Tibial nerve (tissue), 4 donors: Measurements from ENCODE around the gene FRAS1. TPM values are rescaled to one million over a fixed set of nuclear protein-coding genes. Genes with fewer than 3 reads are reported as not detected.
A peak's percentile ranks its signal among the peaks of the same experiment; 100 is the strongest.

Experiments used
- DNase-seq, 2 donors: peaks; one replicate each; pipeline ENCODE4 v3.0.0-alpha.2; 2019; ENCODE audit warnings: low spot score in 2 of 2
- H3K27ac ChIP-seq, 4 donors: fragments of 200-600 bp; sonication (generic) in 3 of 4; one replicate each; pipeline ENCODE4 v1.5.1; 2017 to 2019; ENCODE audit warnings: mild to moderate bottlenecking in 1 of 4
- H3K27me3 ChIP-seq, 2 donors: fragments of 200-600 bp; sonication (generic) in 1 of 2; one replicate each; pipeline versions ENCODE4 v1.5.1 to v1.6.0; 2017 to 2019
- H3K36me3 ChIP-seq, 3 donors: fragments of 200-600 bp; sonication (generic); one replicate each; pipeline ENCODE4 v1.5.1; 2018 to 2019
- H3K4me1 ChIP-seq, 4 donors: fragments of 200-600 bp; sonication (generic) in 3 of 4; one replicate each; pipeline ENCODE4 v1.5.1; 2017 to 2019
- H3K4me3 ChIP-seq, 4 donors: fragments of 200-600 bp; sonication (generic) in 3 of 4; one replicate each; pipeline ENCODE4 v1.5.1; 2017 to 2019; ENCODE audit warnings: mild to moderate bottlenecking in 1 of 4, moderate library complexity in 1 of 4
- H3K9me3 ChIP-seq, 4 donors: fragments of 200-600 bp; sonication (generic) in 3 of 4; one replicate each; pipeline ENCODE4 v1.5.1; 2017 to 2019
- CTCF ChIP-seq, 5 experiments: fragments of 200-600 bp in 3 of 5; fragments of 450-650 bp in 2 of 5; sonication (generic) in 3 of 5; IDR thresholded peaks; one replicate each; pipeline ENCODE4 v1.5.1; 2016 to 2019; ENCODE audit warnings: antibody characterized with exemption in 5 of 5, mild to moderate bottlenecking in 3 of 5, moderate library complexity in 2 of 5
- EP300 ChIP-seq, 2 donors: sonication (generic); formaldehyde crosslinking; IDR thresholded peaks; one replicate each; pipeline ENCODE4 v1.6.1; 2017; ENCODE audit warnings: antibody characterized with exemption in 2 of 2, mild to moderate bottlenecking in 1 of 2
- POLR2A ChIP-seq, 2 donors: fragments of 450-650 bp; IDR thresholded peaks; one replicate each; pipeline ENCODE4 v1.6.1; 2017; ENCODE audit warnings: antibody characterized with exemption in 2 of 2, mild to moderate bottlenecking in 2 of 2, moderate library complexity in 2 of 2
- WGBS, 2 donors: methylation state at CpG; one replicate each; pipeline ENCODE4 v1.1.5; 2018; 5-methylcytosine and 5-hydroxymethylcytosine counted together
- total RNA-seq, 4 donors: library from RNA; depleted of rRNA; stranded (reverse); fragments of >200 nt; gene quantifications; one replicate each; pipeline ENCODE4 v1.1.0, GENCODE V29; 2016

Gene FRAS1
- total RNA-seq, 4 donors from 2014 or later = 3.9 to 6.6 (median 5.1) TPM

- 22 to 28% methylated on average over 6 of the region's 6 CpGs for WGBS, 2 donors
- no peaks in the 10 kb centered on the region for H3K9me3 ChIP-seq
- H3K27me3 ChIP-seq = no peaks in the 10 kb centered on the region
- peak overlapping the region; percentile 21 to 91 (median 86) for H3K27ac ChIP-seq
- no peak overlapping the region for H3K4me3 ChIP-seq
- peaks cover 0 to 6% (median 0%) of the 10 kb centered on the region in 3 donors for H3K36me3 ChIP-seq
- TF ChIP-seq CTCF (IDR thresholded peaks at IDR 0.05) = peak in 1 of 5 experiments; percentile 19
- TF ChIP-seq POLR2A (IDR thresholded peaks at IDR 0.05) = no peak
- peak in 1 of 2 donors; percentile 8 for TF ChIP-seq EP300 (IDR thresholded peaks at IDR 0.05)
- no peak for DNase-seq
- peaks cover 0 to 59% (median 23%) of the 10 kb centered on the region in 4 donors for H3K4me1 ChIP-seq
These were observed 512.2 kb downstream of the FRAS1 start for GRCh38 chr4:78569306-78569821.

- DNase-seq = no peak
- WGBS, 2 donors = 48 to 49% methylated on average over 2 of the region's 2 CpGs
- peaks cover 0 to 6% (median 0%) of the 10 kb centered on the region in 3 donors for H3K36me3 ChIP-seq
- no peak overlapping the region for H3K4me3 ChIP-seq
- H3K4me1 ChIP-seq = peaks cover 0 to 57% (median 23%) of the 10 kb centered on the region in 4 donors
- no peak for TF ChIP-seq POLR2A (IDR thresholded peaks at IDR 0.05)
- no peak for TF ChIP-seq CTCF (IDR thresholded peaks at IDR 0.05)
- no peak for TF ChIP-seq EP300 (IDR thresholded peaks at IDR 0.05)
- H3K9me3 ChIP-seq = no peaks in the 10 kb centered on the region
- no peaks in the 10 kb centered on the region for H3K27me3 ChIP-seq
- peak overlapping the region in 3 of 4 donors; percentile 21 to 91 (median 91) for H3K27ac ChIP-seq
These were observed 513.0 kb downstream of the FRAS1 start for GRCh38 chr4:78570117-78570516.

- Histone ChIP-seq H3K36me3 (peaks cover 0 to 6% (median 0%) of the 10 kb centered on the region in 3 donors), H3K9me3 (no peaks in the 10 kb centered on the region), H3K27me3 (no peaks in the 10 kb centered on the region), H3K27ac (peak overlapping the region in 1 of 4 donors; percentile 91), H3K4me3 (no peak overlapping the region), H3K4me1 (peaks cover 0 to 40% (median 20%) of the 10 kb centered on the region in 4 donors)
- no peak for DNase-seq
- WGBS, 2 donors = 89 to 92% methylated on average over 1 of the region's 1 CpG
- TF ChIP-seq POLR2A (IDR thresholded peaks at IDR 0.05) (no peak), CTCF (IDR thresholded peaks at IDR 0.05) (no peak), EP300 (IDR thresholded peaks at IDR 0.05) (no peak)
These were observed 514.7 kb downstream of the FRAS1 start for GRCh38 chr4:78571804-78572203.

GRCh38 chr4:78578674-78579425, 521.7 kb downstream of the FRAS1 start:
- no peak overlapping the region for H3K4me3 ChIP-seq
- peaks cover 0 to 27% (median 0%) of the 10 kb centered on the region in 3 donors for H3K36me3 ChIP-seq
- 96 to 99% methylated on average over 3 of the region's 3 CpGs for WGBS, 2 donors
- no peak for DNase-seq
- TF ChIP-seq CTCF (IDR thresholded peaks at IDR 0.05) = no peak
- TF ChIP-seq POLR2A (IDR thresholded peaks at IDR 0.05) = no peak
- TF ChIP-seq EP300 (IDR thresholded peaks at IDR 0.05) = no peak
- no peaks in the 10 kb centered on the region for H3K27me3 ChIP-seq
- no peaks in the 10 kb centered on the region for H3K4me1 ChIP-seq
- H3K9me3 ChIP-seq = no peaks in the 10 kb centered on the region
- no peak overlapping the region for H3K27ac ChIP-seq

DNA sequence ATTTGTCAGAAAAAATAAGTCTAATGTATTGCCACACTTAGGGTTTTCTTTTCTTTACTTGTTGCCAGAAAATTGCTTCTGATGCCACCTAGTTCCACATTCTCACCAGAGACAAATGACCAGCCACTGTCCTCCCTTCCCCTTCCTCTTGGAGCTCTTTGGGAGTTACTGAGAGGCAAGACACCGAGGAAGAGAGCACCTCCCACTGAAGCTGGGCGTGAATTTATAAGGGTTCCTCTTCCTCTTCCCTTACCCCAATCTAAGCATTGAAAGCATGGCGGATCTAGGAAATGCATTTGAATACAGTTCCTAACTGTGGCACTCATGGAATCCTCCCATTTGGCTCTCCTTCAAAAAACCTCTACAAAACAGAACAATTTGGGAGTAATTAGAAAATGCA, 524.5 kb downstream of the FRAS1 start:
- 62 to 71% methylated on average over 3 of the region's 3 CpGs for WGBS, 2 donors
- H3K36me3 ChIP-seq = peaks cover 0 to 46% (median 0%) of the 10 kb centered on the region in 3 donors
- H3K4me3 ChIP-seq = no peak overlapping the region
- no peak overlapping the region for H3K27ac ChIP-seq
- H3K27me3 ChIP-seq = no peaks in the 10 kb centered on the region
- TF ChIP-seq EP300 (IDR thresholded peaks at IDR 0.05) (no peak), CTCF (IDR thresholded peaks at IDR 0.05) (no peak), POLR2A (IDR thresholded peaks at IDR 0.05) (no peak)
- DNase-seq = no peak
- H3K4me1 ChIP-seq = no peaks in the 10 kb centered on the region
- H3K9me3 ChIP-seq = no peaks in the 10 kb centered on the region
